Hematopoietic multipotent progenitor cell treated with erythropoietin and hydrocortisone succinate and interleukin-3 and kit ligand, for 6 days (in vitro differentiated cells): ENCODE data around the gene CTR9.

Experiments used
- DNase-seq: peaks from one replicate; pipeline ENCODE4 v3.0.0-alpha.2; 2015

The CTR9 gene

GRCh38 chr11:10750838-10751580, at the start of gene CTR9:
Gene CTR9 (plus strand): TSS chr11:10751246. CDS start chr11:10751413, 167 bp downstream.
- DNase-seq: peak; percentile 93

GRCh38 chr11:10701982-10702381, 49.1 kb upstream of the CTR9 start:
- no peak for DNase-seq

- no peak for DNase-seq
These were observed 42.9 kb upstream of the CTR9 start for GRCh38 chr11:10708131-10708530.

- no peak for DNase-seq
These were observed 41.6 kb upstream of the CTR9 start for GRCh38 chr11:10709299-10710086.

- DNase-seq: no peak
These were observed 35.5 kb upstream of the CTR9 start for GRCh38 chr11:10715571-10715970.

- no peak for DNase-seq
These were observed 34.9 kb upstream of the CTR9 start for GRCh38 chr11:10716122-10716521.

GRCh38 chr11:10716543-10717259, 34.3 kb upstream of the CTR9 start:
- DNase-seq: no peak

GRCh38 chr11:10719616-10720015, 31.4 kb upstream of the CTR9 start:
- DNase-seq: no peak

- no peak for DNase-seq
These were observed 30.1 kb upstream of the CTR9 start for GRCh38 chr11:10720881-10721376.

- DNase-seq: peak; percentile 39
These were observed 28.7 kb upstream of the CTR9 start for GRCh38 chr11:10722307-10722706.

GRCh38 chr11:10725114-10725906, 25.7 kb upstream of the CTR9 start:
- peak; percentile 60 for DNase-seq

- DNase-seq: no peak
These were observed 25.2 kb upstream of the CTR9 start for GRCh38 chr11:10725907-10726253.

- DNase-seq: no peak
These were observed 23.7 kb upstream of the CTR9 start for GRCh38 chr11:10727146-10727851.

GRCh38 chr11:10728154-10728553, 22.9 kb upstream of the CTR9 start:
- no peak for DNase-seq

- DNase-seq: no peak
These were observed 22.1 kb upstream of the CTR9 start for GRCh38 chr11:10728789-10729472.

- no peak for DNase-seq
These were observed 20.9 kb upstream of the CTR9 start for GRCh38 chr11:10730151-10730550.

- no peak for DNase-seq
These were observed 19.9 kb upstream of the CTR9 start for GRCh38 chr11:10731064-10731680.

GRCh38 chr11:10735481-10736475, 15.3 kb upstream of the CTR9 start:
- DNase-seq: peak; percentile 97

- peak; percentile 82 for DNase-seq
These were observed 8.4 kb upstream of the CTR9 start for GRCh38 chr11:10742460-10743208.
